OCI-M1 (cell line): ENCODE data around the gene FABP6.
A peak's percentile ranks its signal among the peaks of the same experiment; 100 is the strongest.
"Not testable (repeated sequence)": the region's sequence is repeated elsewhere in the genome, so short reads cannot be mapped to it uniquely, and the experiment has no call there.

Experiments
- DNase-seq: peaks from one replicate; lab custom pipeline; 2025; lab: John Stamatoyannopoulos, UW

The FABP6 gene

GRCh38 chr5:160229190-160229742, at the start of gene FABP6:
FABP6 (plus strand) TSS chr5:160229506; CDS start chr5:160229558, 52 bp downstream.
- no peak for DNase-seq

GRCh38 chr5:160180931-160181330, 48.4 kb upstream of the FABP6 start:
- DNase-seq = no peak

- DNase-seq = no peak
Observed at GRCh38 chr5:160181965-160182622, 47.2 kb upstream of the FABP6 start.

GRCh38 chr5:160183075-160183474, 46.2 kb upstream of the FABP6 start:
- DNase-seq = no peak

GRCh38 chr5:160185626-160186360, 43.5 kb upstream of the FABP6 start:
- peak; percentile 28 for DNase-seq

GRCh38 chr5:160186480-160186879, 42.8 kb upstream of the FABP6 start:
- DNase-seq = no peak

- DNase-seq = no peak
Observed at GRCh38 chr5:160187091-160187490, 42.2 kb upstream of the FABP6 start.

- DNase-seq = peak; percentile 70
Observed at GRCh38 chr5:160188141-160189015, 40.9 kb upstream of the FABP6 start.

GRCh38 chr5:160192424-160192823, 36.9 kb upstream of the FABP6 start:
- DNase-seq = no peak

GRCh38 chr5:160193076-160193475, 36.2 kb upstream of the FABP6 start:
- DNase-seq = not testable (repeated sequence)

GRCh38 chr5:160193790-160194189, 35.5 kb upstream of the FABP6 start:
- not testable (repeated sequence) for DNase-seq

GRCh38 chr5:160197341-160198144, 31.8 kb upstream of the FABP6 start:
- peak; percentile 87 for DNase-seq

- DNase-seq = peak; percentile 32
Observed at GRCh38 chr5:160198146-160198545, 31.2 kb upstream of the FABP6 start.

- DNase-seq = peak; percentile 41
Observed at GRCh38 chr5:160198841-160199409, 30.4 kb upstream of the FABP6 start.

GRCh38 chr5:160199410-160199911, 29.8 kb upstream of the FABP6 start:
- peak; percentile 82 for DNase-seq

- DNase-seq = no peak
Observed at GRCh38 chr5:160207061-160207460, 22.2 kb upstream of the FABP6 start.

GRCh38 chr5:160209917-160210316, 19.4 kb upstream of the FABP6 start:
- no peak for DNase-seq

GRCh38 chr5:160210606-160211005, 18.7 kb upstream of the FABP6 start:
- DNase-seq = no peak

- DNase-seq = no peak
Observed at GRCh38 chr5:160211352-160211751, 18.0 kb upstream of the FABP6 start.

- DNase-seq = peak; percentile 48
Observed at GRCh38 chr5:160213537-160213936, 15.8 kb upstream of the FABP6 start.

- no peak for DNase-seq
Observed at GRCh38 chr5:160219356-160219755, 9.9 kb upstream of the FABP6 start.
